G401.6 (cell line): ENCODE data around the gene CAV1.
"Not testable (repeated sequence)": the region's sequence is repeated elsewhere in the genome, so short reads cannot be mapped to it uniquely, and the experiment has no call there.

ENCODE experiments used
- FAIRE-seq: peaks from 2 replicates; lab custom pipeline; 2012; peaks lifted over from hg19 to GRCh38; lab: Jason Lieb, UNC

The CAV1 gene

GRCh38 chr7:116524609-116525297 is at the start of gene CAV1:
Gene CAV1, plus strand, starts transcription at chr7:116525036. Its CDS starts 27 bp downstream, at chr7:116525063.
- no peak for FAIRE-seq

GRCh38 chr7:116477625-116478024 is 47.2 kb upstream of the CAV1 start:
- FAIRE-seq: no peak

GRCh38 chr7:116478834-116479233 is 46.0 kb upstream of the CAV1 start:
- FAIRE-seq: no peak

GRCh38 chr7:116483271-116483942 is 41.4 kb upstream of the CAV1 start:
- no peak for FAIRE-seq

GRCh38 chr7:116484389-116484788 is 40.4 kb upstream of the CAV1 start:
- FAIRE-seq: not testable (repeated sequence)

GRCh38 chr7:116487907-116488521 is 36.8 kb upstream of the CAV1 start:
- no peak for FAIRE-seq

GRCh38 chr7:116490351-116490750 is 34.5 kb upstream of the CAV1 start:
- no peak for FAIRE-seq

GRCh38 chr7:116491887-116492653 is 32.8 kb upstream of the CAV1 start:
- FAIRE-seq: no peak

GRCh38 chr7:116492654-116493109 is 32.2 kb upstream of the CAV1 start:
- FAIRE-seq: no peak

- FAIRE-seq: no peak
These were observed 31.4 kb upstream of the CAV1 start for GRCh38 chr7:116493449-116493848.

- FAIRE-seq: no peak
These were observed 30.4 kb upstream of the CAV1 start for GRCh38 chr7:116494472-116494871.

- FAIRE-seq: no peak
These were observed 29.1 kb upstream of the CAV1 start for GRCh38 chr7:116495736-116496135.

- no peak for FAIRE-seq
These were observed 28.2 kb upstream of the CAV1 start for GRCh38 chr7:116496653-116497052.

GRCh38 chr7:116497708-116498107 is 27.1 kb upstream of the CAV1 start:
- no peak for FAIRE-seq

GRCh38 chr7:116499168-116500077 is 25.4 kb upstream of the CAV1 start, which contains the start of gene CAV2:
Gene CAV2, plus strand, starts transcription at chr7:116499738. Its CDS starts 44 bp downstream, at chr7:116499782.
- FAIRE-seq: no peak

- no peak for FAIRE-seq
These were observed 24.6 kb upstream of the CAV1 start for GRCh38 chr7:116500078-116500853.

GRCh38 chr7:116501425-116502167 is 23.2 kb upstream of the CAV1 start:
- no peak for FAIRE-seq

GRCh38 chr7:116502201-116503096 is 22.4 kb upstream of the CAV1 start:
- no peak for FAIRE-seq

GRCh38 chr7:116503835-116504234 is 21.0 kb upstream of the CAV1 start:
- FAIRE-seq: no peak
